Measurements from ENCODE around the gene AFF4. TPM values are rescaled to one million over a fixed set of nuclear protein-coding genes. Genes with fewer than 3 reads are reported as not detected.
"Not testable (repeated sequence)": the region's sequence is repeated elsewhere in the genome, so short reads cannot be mapped to it uniquely, and the experiment has no call there.

Gene AFF4
- total RNA-seq, 4 donors from 2014 or later: 66.1 to 122 (median 85.1) TPM

DNA sequence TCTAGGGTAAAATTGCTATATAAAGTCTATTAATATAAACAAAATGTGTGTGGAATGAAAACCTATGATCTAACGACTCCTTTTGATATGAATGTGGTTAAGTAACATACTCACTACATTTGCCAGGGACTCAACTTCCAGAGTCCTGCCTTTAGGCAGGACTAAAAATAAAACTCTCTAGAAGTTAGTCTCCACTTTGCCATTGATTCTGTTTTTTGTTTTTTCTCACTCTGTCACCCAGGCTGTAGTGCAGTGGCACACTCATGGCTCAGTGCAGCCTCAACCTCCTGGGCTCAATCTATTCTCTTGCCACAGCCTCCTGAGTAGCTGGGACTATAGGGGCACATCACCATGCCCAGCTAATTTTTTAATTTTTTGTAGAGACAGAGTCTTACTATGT lies 32.9 kb upstream of the AFF4 start:
- TF ChIP-seq POLR2A (IDR thresholded peaks at IDR 0.05) (no peak), EP300 (IDR thresholded peaks at IDR 0.05; ENCODE audit: low read depth) (no peak), POLR2AphosphoS5 (IDR thresholded peaks at IDR 0.05) (no peak), CTCF (IDR thresholded peaks at IDR 0.05) (no peak)
- intact Hi-C loops (cut with DNase I; ENCODE audit: low total_unique reads) (no loop called here), in situ Hi-C loops (cut with MboI; ENCODE audit: low pct_ligation_motif_present in 1 of 4, low pct_unique_long_range_greater_than_20kb in 1 of 4, low sequenced_read_pairs in 3 of 4) (no loop called here)
- Histone ChIP-seq H3K4me1 (no peaks in the 10 kb centered on the region), H3K4me3 (no peak overlapping the region), H3K9me3 (no peaks in the 10 kb centered on the region), H3K27ac (no peak overlapping the region), H3K27me3 (no peaks in the 10 kb centered on the region), H3K36me3 (no peaks in the 10 kb centered on the region)
- 50 to 90% methylated on average over 1 of the region's 1 CpG for WGBS, 2 donors (ENCODE audit: low coverage in 1 of 2)
- DNase-seq: no peak

DNA sequence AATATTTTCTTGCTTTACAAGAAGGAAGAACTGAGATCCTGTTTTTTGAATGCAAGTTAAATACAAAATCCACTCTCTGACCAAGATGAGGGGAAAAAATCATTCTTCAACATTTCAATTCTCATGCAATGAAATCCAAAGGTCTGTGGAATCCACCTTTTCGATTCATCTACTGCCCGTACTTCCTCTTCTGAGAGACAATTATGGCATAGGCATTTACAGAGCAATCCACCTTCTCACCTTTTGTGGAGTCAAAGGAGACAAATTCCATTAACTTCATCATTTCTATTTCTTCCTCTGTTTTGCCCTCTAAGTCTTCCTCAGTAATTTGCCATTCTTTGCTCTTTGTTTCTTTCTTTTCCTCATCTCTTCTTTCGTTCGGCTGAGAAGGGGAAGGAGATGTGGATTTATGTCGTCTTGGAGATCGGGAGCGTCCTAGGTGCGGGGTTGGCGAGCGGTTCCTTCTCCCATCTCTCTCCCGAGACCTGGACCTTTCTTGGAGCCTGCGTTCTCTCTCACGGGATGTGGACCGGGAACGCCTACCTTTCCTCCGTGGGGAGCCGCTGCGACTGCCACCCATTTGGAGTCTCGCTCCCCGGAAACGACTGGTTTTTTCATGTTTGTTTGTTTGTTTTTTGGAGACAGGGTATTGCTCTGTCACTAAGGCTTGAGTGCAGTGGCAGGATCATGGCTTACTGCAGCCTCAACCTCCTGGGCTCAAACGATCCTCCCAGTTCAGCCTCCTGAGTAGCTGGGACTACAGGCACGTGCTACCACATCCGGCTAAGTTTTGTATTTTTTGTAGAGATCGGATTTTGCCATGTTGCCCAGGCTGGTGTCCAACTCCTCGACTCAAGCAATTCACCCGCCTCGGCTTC lies 24.3 kb upstream of the AFF4 start:
- in situ Hi-C loops (cut with MboI; ENCODE audit: low pct_ligation_motif_present in 1 of 4, low pct_unique_long_range_greater_than_20kb in 1 of 4, low sequenced_read_pairs in 3 of 4) (no loop called here), intact Hi-C loops (cut with DNase I; ENCODE audit: low total_unique reads) (no loop called here)
- TF ChIP-seq CTCF (IDR thresholded peaks at IDR 0.05): no peak
- TF ChIP-seq POLR2AphosphoS5 (IDR thresholded peaks at IDR 0.05): no peak
- no peak for TF ChIP-seq POLR2A (IDR thresholded peaks at IDR 0.05)
- TF ChIP-seq EP300 (IDR thresholded peaks at IDR 0.05; ENCODE audit: low read depth): no peak
- Histone ChIP-seq H3K9me3 (no peaks in the 10 kb centered on the region), H3K27ac (no peak overlapping the region), H3K4me1 (no peaks in the 10 kb centered on the region), H3K4me3 (no peak overlapping the region), H3K27me3 (no peaks in the 10 kb centered on the region), H3K36me3 (no peaks in the 10 kb centered on the region)
- no peak for DNase-seq
- WGBS, 2 donors (ENCODE audit: low coverage in 1 of 2): 89 to 91% methylated on average over 17 to 28 of the region's 28 CpGs

- H3K9me3 ChIP-seq; H3K27ac ChIP-seq; H3K36me3 ChIP-seq; in situ Hi-C loops (cut with MboI; ENCODE audit: low pct_ligation_motif_present in 1 of 4, low pct_unique_long_range_greater_than_20kb in 1 of 4, low sequenced_read_pairs in 3 of 4); DNase-seq; H3K27me3 ChIP-seq; intact Hi-C loops (cut with DNase I; ENCODE audit: low total_unique reads); H3K4me1 ChIP-seq; H3K4me3 ChIP-seq: not testable (repeated sequence)
- 93% methylated on average over 27 of the region's 30 CpGs; no CpG with 5 or more reads in 1 of the 2 donors for WGBS, 2 donors (ENCODE audit: low coverage in 1 of 2)
Observed at GRCh38 chr5:132982971-132983370, 19.5 kb upstream of the AFF4 start.

GRCh38 chr5:132981288-132981687 lies 17.9 kb upstream of the AFF4 start:
- in situ Hi-C loops (cut with MboI; ENCODE audit: low pct_ligation_motif_present in 1 of 4, low pct_unique_long_range_greater_than_20kb in 1 of 4, low sequenced_read_pairs in 3 of 4): no loop called here
- TF ChIP-seq CTCF (IDR thresholded peaks at IDR 0.05): no peak
- TF ChIP-seq POLR2A (IDR thresholded peaks at IDR 0.05): no peak
- no peak for TF ChIP-seq EP300 (IDR thresholded peaks at IDR 0.05; ENCODE audit: low read depth)
- no peak for TF ChIP-seq POLR2AphosphoS5 (IDR thresholded peaks at IDR 0.05)
- intact Hi-C loops (cut with DNase I; ENCODE audit: low total_unique reads): no loop called here

More at GRCh38 chr5:132981288-132981687, 17.9 kb upstream of the AFF4 start:
- no peaks in the 10 kb centered on the region for H3K36me3 ChIP-seq
- H3K4me1 ChIP-seq: no peaks in the 10 kb centered on the region
- H3K27me3 ChIP-seq: no peaks in the 10 kb centered on the region
- no peak overlapping the region for H3K4me3 ChIP-seq
- no peak overlapping the region for H3K27ac ChIP-seq
- 82 to 95% methylated on average over 1 to 3 of the region's 3 CpGs for WGBS, 2 donors (ENCODE audit: low coverage in 1 of 2)
- no peak for DNase-seq
- H3K9me3 ChIP-seq: no peaks in the 10 kb centered on the region

Measured in transverse colon (tissue), 4 donors.